C4-2B (cell line): ENCODE results near the gene MAP3K7CL.

Source experiments
- ZFX ChIP-seq: fragments of 450-650 bp; IDR thresholded peaks from 2 replicates; pipeline ENCODE4 v1.6.1; 2017
- TF ChIP-seq, protein P1 (sequence below): fragments of 450-650 bp; conservative IDR thresholded peaks from 2 replicates; pipeline ENCODE4 v1.5.1; 2017; ENCODE audit warnings: mild to moderate bottlenecking

DNA sequence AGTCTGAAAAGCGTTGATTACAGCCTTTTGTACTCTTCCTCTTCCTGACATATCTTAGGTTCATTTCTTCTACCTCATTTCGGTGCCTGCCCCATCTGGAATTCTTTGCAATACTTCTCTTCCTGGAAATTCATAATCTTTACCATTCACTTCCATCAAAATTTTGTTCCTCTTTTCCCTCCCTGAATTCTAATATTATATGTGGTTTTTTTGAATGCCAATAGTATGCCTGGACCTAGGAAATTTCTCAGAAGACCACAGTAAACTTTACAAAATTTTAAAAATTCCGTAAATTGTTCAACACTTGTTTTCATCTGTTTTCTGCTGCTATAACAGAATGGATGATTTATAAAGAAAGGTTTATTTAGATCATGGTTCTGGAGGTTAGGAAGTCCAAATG, 76.8 kb downstream of the MAP3K7CL start:
- TF ChIP-seq, protein P1, sequence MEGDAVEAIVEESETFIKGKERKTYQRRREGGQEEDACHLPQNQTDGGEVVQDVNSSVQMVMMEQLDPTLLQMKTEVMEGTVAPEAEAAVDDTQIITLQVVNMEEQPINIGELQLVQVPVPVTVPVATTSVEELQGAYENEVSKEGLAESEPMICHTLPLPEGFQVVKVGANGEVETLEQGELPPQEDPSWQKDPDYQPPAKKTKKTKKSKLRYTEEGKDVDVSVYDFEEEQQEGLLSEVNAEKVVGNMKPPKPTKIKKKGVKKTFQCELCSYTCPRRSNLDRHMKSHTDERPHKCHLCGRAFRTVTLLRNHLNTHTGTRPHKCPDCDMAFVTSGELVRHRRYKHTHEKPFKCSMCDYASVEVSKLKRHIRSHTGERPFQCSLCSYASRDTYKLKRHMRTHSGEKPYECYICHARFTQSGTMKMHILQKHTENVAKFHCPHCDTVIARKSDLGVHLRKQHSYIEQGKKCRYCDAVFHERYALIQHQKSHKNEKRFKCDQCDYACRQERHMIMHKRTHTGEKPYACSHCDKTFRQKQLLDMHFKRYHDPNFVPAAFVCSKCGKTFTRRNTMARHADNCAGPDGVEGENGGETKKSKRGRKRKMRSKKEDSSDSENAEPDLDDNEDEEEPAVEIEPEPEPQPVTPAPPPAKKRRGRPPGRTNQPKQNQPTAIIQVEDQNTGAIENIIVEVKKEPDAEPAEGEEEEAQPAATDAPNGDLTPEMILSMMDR, result no peak
- no peak for TF ChIP-seq ZFX
